ENCODE results near the gene AOC3.
"Not testable (repeated sequence)": the region's sequence is repeated elsewhere in the genome, so short reads cannot be mapped to it uniquely, and the experiment has no call there.

AOC3 gene

DNA sequence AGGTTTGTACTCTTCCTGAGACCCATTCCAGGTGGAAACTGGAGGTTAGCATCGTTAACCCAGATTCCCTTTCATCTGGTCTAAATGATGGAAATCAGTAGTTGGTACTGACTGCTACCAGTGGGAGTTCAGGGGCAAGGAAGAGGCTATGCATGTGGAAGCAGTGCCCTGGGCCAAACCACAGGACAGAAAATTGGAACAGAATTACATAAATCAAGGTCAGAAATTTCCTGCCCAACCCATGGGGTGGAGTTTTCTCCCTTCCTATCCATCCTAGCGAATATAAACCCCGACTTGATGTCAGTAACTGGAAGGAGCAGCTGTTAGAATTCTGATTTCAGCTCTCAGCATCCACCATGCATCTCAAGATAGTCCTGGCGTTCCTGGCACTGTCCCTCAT, 6.7 kb upstream of the AOC3 start, which contains the start of gene AOC2:
TSS of gene AOC2 (plus strand) at position 310 of the 400 bp plus-strand sequence. CDS start at position 357, 47 bp downstream.
- in situ Hi-C loops (cut with MboI; ENCODE audit: low sequenced_read_pairs): no loop called here

DNA sequence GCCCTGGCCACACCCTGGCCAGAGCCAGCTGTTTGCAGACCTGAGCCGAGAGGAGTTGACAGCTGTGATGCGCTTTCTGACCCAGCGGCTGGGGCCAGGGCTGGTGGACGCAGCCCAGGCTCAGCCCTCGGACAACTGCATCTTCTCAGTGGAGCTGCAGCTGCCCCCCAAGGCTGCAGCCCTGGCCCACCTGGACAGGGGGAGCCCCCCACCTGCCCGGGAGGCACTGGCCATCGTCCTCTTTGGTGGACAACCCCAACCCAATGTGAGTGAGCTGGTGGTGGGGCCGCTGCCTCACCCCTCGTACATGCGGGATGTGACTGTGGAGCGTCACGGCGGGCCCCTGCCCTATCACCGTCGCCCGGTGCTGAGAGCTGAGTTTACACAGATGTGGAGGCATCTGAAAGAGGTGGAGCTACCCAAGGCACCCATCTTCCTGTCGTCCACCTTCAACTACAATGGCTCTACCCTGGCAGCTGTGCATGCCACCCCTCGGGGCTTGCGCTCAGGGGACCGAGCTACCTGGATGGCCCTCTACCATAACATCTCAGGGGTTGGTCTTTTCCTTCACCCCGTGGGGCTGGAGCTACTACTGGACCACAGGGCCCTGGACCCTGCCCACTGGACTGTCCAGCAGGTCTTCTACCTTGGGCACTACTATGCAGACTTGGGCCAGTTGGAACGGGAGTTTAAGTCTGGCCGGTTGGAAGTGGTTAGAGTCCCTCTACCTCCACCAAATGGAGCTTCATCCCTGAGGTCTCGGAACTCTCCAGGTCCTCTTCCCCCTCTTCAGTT, 6.0 kb upstream of the AOC3 start:
- in situ Hi-C loops (cut with MboI; ENCODE audit: low sequenced_read_pairs): no loop called here

DNA sequence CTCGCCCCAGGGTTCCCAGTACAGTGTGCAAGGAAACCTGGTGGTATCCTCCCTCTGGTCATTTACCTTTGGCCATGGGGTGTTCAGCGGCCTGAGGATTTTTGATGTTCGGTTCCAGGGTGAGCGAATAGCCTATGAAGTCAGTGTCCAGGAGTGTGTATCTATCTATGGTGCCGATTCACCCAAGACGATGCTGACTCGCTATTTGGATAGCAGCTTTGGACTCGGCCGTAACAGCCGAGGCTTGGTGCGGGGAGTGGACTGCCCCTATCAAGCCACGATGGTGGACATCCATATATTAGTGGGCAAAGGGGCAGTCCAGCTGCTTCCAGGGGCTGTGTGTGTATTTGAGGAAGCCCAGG, 5.5 kb upstream of the AOC3 start:
- in situ Hi-C loops (cut with MboI; ENCODE audit: low sequenced_read_pairs): no loop called here

DNA sequence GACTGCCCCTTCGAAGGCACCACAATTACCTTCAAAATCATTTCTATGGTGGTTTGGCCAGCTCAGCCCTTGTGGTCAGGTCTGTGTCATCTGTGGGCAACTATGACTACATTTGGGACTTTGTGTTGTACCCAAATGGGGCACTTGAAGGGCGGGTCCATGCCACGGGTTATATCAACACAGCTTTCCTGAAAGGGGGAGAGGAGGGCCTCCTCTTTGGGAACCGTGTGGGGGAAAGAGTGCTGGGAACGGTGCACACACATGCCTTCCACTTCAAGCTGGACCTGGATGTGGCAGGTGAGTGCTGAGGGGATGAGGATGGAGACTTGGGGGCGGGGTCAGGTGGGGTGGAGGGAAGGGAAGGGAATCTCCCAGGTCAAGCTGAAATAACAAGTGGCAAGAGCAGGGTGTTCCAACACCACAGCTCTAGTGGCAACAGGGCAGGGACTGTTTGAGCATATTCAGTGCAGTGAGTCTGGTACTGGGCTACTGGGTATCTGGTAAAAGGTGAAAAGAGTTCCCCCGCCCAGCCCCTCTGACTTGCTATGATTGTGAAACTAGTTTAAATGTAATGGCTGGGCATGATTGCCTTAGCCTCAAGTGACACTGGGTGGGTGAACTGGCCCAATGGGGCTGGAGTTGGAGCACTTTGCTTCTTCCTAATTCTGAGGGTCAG, 4.9 kb upstream of the AOC3 start:
- in situ Hi-C loops (cut with MboI; ENCODE audit: low sequenced_read_pairs): no loop called here

DNA sequence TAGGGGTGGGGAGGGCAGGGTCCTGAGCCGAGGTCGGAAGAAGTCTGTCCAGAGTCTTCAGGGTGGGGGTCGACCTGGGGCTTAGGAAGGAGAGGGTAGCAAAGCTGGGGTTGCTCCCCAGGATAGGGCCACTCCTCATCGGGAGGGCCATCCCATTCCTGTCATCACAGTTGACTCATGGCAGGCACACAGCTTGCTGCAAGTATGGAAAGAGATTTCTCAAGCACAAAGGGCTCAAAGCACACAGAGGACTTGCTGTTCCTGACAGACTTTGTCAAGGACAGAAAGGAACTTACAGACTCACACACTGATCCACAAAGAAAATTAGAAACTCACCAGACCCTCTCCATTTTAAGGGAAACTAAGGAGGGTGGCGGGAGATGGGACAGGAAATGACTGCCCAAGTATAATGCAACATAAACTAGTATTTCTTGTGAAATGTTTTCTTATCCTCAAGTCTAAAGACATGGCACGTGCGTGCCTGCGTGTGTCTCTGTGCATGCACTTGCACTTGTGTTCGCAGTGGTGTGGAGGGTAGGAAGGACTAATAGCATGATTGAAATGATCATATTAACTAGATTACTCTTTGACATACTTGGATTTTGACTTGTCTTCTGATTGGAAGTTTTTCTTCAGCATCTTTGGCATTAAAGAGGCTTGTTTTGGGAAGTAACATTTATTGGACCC, 4.3 kb upstream of the AOC3 start:
- in situ Hi-C loops (cut with MboI; ENCODE audit: low sequenced_read_pairs): no loop called here

DNA sequence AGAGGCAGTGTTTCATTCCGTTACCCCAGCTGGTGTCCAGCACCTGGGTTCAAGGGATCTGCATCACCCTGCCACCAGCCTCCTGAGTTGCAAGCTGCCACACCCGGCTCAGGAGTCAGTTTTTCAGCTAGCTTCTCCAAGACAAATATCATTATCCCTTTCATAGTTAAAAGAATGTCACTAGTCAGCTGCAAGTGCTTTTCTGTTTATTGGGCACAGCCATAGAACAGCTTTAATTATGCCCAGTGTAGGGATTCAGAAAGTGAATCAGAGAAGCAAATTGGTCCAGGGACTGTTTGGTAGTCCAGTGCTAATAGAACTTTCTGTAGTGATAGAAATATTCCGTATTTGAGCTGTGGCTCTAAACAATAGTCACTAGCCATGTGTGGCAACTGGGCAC, 2.9 kb upstream of the AOC3 start:
- in situ Hi-C loops (cut with MboI; ENCODE audit: low sequenced_read_pairs): no loop called here

DNA sequence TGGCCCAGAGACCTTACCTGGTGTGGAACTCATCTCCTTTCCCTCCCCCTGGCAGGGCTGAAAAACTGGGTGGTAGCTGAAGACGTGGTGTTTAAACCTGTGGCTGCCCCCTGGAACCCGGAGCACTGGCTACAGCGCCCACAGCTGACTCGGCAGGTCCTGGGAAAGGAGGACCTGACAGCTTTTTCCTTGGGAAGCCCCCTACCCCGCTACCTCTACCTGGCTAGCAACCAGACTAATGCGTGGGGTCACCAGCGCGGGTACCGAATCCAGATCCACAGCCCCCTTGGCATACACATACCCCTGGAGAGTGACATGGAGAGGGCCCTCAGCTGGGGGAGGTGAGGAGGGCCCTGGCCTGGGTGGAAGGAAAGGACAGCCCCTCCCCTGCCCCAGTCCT, 2.0 kb upstream of the AOC3 start:
- in situ Hi-C loops (cut with MboI; ENCODE audit: low sequenced_read_pairs): no loop called here

DNA sequence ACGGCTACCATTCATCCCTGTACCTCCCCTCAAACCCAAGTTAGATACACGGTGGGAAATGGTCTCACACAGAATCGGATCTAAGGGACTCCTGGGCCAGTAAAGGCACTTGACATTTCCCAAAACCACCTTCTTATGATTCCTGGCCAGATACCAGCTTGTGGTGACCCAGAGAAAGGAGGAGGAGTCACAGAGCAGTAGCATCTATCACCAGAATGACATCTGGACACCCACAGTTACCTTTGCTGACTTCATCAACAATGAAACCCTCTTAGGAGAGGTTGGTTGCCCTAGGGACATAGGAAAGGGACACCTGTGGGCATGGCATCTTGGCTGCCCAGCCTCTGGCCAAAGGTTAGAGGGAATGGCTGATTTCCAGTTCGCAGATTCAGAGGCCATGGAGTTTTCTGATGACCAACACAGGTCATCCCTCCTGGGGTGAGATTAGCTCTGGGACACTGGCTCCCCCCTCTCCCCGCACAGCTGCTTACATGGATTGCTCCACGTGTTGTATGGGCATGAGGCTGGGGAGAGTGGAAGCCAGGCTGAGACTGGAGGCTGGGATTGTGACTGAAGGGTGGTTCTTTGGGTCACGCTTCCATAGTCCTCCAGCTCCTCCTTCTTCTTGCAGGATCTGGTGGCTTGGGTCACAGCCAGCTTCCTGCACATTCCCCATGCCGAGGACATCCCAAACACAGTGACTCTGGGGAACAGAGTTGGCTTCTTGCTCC, 1.4 kb upstream of the AOC3 start:
- in situ Hi-C loops (cut with MboI; ENCODE audit: low sequenced_read_pairs): no loop called here

DNA sequence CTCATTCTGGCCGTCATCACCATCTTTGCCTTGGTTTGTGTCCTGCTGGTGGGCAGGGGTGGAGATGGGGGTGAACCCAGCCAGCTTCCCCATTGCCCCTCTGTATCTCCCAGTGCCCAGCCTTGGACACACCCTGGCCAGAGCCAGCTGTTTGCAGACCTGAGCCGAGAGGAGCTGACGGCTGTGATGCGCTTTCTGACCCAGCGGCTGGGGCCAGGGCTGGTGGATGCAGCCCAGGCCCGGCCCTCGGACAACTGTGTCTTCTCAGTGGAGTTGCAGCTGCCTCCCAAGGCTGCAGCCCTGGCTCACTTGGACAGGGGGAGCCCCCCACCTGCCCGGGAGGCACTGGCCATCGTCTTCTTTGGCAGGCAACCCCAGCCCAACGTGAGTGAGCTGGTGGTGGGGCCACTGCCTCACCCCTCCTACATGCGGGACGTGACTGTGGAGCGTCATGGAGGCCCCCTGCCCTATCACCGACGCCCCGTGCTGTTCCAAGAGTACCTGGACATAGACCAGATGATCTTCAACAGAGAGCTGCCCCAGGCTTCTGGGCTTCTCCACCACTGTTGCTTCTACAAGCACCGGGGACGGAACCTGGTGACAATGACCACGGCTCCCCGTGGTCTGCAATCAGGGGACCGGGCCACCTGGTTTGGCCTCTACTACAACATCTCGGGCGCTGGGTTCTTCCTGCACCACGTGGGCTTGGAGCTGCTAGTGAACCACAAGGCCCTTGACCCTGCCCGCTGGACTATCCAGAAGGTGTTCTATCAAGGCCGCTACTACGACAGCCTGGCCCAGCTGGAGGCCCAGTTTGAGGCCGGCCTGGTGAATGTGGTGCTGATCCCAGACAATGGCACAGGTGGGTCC, 607 bp downstream of the AOC3 start:
- in situ Hi-C loops (cut with MboI; ENCODE audit: low sequenced_read_pairs): not testable (repeated sequence)

DNA sequence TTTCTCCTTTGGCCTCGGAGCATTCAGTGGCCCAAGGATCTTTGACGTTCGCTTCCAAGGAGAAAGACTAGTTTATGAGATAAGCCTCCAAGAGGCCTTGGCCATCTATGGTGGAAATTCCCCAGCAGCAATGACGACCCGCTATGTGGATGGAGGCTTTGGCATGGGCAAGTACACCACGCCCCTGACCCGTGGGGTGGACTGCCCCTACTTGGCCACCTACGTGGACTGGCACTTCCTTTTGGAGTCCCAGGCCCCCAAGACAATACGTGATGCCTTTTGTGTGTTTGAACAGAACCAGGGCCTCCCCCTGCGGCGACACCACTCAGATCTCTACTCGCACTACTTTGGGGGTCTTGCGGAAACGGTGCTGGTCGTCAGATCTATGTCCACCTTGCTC, 1.4 kb downstream of the AOC3 start:
- in situ Hi-C loops (cut with MboI; ENCODE audit: low sequenced_read_pairs): no loop called here

DNA sequence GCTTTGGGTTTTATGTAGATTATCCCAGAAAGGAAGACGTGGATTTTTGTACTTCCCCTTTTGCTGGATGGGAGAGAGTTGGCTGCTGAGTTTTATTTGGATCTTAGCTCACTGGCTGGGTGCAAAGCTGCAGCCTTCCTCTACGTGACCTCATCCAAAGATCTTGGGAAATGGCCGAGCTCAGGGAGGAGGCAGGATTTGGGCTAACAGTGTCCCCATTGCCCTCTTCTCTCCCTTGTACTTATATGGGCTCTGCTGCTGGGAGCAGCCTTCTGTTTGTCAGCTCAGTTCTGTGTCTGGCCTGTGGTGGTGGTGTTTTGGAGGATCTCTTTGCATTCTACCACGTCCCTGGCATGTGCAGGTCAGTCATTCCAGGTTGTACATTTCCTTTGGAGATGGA, 2.0 kb downstream of the AOC3 start:
- in situ Hi-C loops (cut with MboI; ENCODE audit: low sequenced_read_pairs): no loop called here

DNA sequence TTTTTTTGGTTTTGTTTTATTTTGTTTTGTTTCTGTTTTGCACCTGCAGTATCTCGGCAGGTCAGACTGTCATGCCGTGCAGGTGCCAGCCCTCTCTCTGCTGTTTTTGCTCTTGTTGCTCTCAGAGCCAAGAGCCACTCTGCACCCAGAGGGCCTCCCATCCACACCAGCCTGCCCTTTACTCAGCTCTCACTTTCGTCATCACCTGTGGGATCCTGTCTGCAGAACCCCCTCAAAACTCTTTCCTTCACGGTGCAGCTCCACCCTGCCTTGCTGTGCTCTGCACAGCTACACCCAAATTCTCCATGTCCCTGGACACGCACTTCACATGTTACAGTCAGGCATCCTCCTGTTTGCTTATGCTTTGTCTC, 2.6 kb downstream of the AOC3 start:
- in situ Hi-C loops (cut with MboI; ENCODE audit: low sequenced_read_pairs): no loop called here

DNA sequence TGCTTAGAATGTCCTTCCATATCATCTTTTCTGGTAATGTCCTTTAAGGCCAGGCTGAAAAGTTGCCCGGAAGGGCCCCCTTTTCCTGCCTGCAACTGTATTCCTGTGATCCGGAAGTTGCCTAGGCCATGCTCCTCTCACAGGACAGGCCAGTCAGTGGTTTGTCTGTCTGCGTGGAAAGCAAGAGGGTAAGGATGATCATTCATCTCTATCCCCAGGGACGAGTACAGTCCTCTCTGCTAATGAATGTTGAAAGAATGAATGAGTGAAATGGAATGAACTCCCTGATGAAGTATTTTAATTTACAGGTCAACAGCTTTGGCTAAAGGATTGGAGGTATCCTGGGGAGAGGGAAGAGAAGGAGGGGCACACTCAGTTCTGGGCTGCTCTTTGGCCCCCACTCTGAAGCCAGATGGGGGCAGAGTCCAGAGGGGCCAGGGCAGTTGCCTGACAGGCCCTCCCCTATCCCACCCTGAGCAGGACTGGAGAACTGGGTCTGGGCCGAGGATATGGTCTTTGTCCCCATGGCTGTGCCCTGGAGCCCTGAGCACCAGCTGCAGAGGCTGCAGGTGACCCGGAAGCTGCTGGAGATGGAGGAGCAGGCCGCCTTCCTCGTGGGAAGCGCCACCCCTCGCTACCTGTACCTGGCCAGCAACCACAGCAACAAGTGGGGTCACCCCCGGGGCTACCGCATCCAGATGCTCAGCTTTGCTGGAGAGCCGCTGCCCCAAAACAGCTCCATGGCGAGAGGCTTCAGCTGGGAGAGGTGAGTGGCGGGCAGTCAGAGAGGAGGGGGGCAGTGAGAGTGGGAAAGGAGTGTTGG, 3.2 kb downstream of the AOC3 start:
- in situ Hi-C loops (cut with MboI; ENCODE audit: low sequenced_read_pairs): no loop called here

DNA sequence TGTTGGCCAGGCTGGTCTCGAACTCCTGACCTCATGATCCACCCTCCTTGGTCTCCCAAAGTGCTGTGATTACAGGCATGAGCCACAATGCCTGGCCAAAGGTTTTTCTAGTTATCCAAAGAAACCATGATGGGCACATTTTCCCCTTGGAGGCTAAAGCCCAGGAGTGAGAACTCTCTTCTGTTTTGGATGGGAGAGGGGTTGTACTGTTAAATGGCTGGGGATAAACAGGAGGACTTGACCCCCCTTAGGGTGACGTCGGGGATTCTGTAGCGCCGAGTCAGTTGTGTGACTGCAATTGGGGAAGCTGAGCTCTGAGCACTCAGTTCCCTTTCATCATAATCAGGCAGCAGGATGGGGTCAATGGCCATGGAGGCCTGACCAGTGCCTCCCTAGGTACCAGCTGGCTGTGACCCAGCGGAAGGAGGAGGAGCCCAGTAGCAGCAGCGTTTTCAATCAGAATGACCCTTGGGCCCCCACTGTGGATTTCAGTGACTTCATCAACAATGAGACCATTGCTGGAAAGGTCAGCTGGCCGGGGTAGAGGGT, 4.1 kb downstream of the AOC3 start:
- in situ Hi-C loops (cut with MboI; ENCODE audit: low sequenced_read_pairs): no loop called here

DNA sequence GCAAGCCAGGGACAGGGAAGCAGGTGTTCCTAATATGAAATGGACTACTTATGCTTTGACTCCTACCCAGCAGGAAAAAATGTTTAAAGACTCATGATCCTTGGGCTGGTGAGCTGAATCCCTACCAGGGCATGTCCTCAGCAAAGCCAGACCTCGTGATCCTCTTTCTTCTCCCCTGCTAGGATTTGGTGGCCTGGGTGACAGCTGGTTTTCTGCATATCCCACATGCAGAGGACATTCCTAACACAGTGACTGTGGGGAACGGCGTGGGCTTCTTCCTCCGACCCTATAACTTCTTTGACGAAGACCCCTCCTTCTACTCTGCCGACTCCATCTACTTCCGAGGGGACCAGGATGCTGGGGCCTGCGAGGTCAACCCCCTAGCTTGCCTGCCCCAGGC, 5.1 kb downstream of the AOC3 start:
- in situ Hi-C loops (cut with MboI; ENCODE audit: low sequenced_read_pairs): not testable (repeated sequence)

DNA sequence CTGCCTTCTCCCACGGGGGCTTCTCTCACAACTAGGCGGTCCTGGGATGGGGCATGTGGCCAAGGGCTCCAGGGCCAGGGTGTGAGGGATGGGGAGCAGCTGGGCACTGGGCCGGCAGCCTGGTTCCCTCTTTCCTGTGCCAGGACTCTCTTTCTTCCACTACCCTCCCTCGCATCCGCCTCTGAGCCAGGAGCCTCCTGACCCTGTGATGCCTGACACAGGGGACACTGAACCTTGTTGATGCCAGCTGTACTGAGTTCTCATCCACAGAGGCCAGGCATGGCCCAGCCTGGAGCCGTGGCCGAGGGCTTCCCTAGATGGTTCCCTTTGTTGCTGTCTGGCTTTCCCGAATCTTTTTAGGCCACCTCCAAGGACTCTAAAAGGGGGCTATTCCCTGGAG, 5.5 kb downstream of the AOC3 start:
- in situ Hi-C loops (cut with MboI; ENCODE audit: low sequenced_read_pairs): not testable (repeated sequence)

DNA sequence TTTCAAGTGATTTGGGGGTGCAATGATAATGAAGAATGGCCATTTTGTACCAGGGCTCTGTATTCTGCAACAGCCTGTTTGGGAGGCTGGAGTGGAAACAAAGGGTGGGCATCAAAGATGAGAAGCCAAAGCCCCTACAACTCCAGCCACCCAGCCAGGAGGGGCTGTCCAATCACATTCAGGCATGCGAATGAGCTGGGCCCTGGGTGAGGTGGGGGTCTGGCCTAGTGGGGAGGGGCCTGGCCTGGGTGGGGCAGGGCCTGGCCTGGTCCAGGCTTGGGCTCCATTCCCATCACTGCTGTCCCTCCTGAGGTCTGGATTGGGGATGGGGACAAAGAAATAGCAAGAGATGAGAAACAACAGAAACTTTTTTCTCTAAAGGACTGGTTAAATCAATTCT, 6.4 kb downstream of the AOC3 start:
- in situ Hi-C loops (cut with MboI; ENCODE audit: low sequenced_read_pairs): no loop called here

DNA sequence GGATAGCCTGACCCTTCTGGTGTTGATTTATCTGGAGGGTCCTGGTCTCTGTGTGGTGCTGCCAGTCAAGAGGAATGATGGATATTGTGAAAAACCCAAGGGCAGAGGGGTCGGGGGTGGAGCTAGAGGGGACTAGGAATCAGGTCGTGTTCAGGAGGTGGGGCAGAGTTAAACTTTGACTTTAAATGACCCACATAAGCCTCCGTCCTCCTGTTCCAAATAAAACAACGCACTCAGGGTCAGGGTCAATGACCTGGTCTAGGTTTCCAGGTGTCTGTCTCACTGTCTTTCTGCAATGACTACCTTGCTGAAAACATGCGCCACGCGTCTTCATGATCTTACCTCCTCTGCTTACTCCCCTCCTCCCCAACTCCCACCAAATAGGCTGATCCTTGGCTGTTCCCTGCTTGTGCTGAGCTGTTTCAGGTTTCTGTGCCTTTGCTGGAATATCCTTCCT, 14.7 kb downstream of the AOC3 start:
- in situ Hi-C loops (cut with MboI; ENCODE audit: low sequenced_read_pairs): no loop called here

DNA sequence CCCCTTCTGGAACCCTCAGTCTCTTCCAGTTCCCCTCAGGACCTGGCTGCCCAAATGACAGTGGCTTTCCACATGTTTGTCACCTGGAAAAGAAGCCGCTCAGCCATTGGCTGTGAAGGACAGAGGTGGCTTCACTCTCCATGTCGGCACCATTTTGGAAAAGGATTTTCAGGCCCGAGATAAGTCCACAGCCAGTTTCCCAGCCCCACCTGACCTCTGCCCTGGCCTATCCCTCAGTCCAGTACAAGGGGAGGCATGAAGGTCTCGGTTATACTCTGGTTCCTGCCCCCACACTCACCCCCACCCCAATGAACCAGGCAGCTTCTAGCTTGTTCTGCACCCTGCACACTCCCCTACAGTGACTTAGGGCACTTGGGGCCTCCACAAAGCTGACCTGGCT, 15.2 kb downstream of the AOC3 start:
- in situ Hi-C loops (cut with MboI; ENCODE audit: low sequenced_read_pairs): no loop called here
